ENCODE results near the gene ZFTA.
"Not testable (repeated sequence)": the region's sequence is repeated elsewhere in the genome, so short reads cannot be mapped to it uniquely, and the experiment has no call there.

The ZFTA gene

DNA sequence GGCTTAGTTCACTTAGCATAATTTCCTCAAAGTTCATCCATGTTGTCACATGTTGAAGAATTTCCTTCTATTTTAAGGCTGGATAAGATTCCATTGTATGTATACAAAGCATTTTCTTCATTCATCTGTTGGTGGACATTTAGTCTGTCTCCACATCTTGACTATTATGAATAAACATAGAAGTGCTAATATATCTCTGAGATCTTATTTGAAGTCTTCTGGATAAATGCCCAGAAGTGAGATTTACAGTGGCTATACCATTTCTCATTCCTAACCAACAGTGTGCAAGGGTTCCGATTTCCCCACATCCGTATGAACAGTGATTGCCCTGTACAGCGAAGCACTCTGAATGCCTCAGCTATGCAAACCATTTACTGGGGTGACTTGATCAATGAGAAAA lies 6.6 kb upstream of the ZFTA start:
- DNase-seq (ENCODE audit: low read depth): no peak

DNA sequence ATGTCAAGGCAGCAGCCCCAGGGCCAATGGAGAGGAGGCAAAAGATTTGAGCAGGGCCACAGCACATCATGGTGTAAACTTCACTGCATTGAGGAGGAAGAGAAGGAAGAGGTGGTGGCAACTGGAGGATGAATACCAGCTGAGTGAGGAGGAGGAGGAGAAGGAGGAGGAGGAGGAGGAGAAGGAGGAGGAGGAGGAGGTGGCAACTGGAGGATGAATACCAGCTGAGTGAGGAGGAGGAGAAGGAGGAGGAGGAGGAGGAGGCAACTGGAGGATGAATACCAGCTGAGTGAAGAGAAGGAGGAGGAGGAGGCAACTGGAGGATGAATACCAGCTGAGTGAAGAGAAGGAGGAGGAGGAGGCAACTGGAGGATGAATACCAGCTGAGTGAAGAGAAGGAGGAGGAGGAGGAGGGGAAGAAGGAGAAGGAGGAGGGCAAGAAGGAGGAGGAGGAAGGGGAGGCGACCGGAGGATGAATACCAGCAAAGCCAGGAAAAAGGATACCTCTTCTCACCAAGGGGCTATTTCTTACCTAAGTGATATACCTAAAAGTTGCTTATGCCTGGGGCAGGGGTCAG lies 3.3 kb upstream of the ZFTA start:
- not testable (repeated sequence) for DNase-seq (ENCODE audit: low read depth)

DNA sequence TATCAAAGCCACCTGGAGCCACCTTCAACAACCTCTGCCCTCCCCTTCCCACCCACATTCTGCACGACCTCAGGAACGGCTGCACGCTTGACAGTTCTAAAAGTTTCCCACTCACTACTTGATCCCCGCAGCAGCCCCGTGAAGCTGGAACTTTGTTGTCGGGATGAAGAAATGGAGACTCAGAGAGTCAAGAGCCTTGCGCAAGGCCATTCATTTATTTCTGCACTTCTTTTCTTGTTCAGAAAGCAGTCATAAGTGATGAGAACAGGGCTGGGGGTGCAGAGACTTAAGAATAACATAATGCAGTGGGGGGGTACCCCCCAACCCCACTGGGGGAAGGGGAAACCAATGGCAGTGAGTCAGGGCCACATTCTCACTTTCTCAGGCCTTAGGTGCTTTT lies 2.2 kb upstream of the ZFTA start:
- no peak for DNase-seq (ENCODE audit: low read depth)

DNA sequence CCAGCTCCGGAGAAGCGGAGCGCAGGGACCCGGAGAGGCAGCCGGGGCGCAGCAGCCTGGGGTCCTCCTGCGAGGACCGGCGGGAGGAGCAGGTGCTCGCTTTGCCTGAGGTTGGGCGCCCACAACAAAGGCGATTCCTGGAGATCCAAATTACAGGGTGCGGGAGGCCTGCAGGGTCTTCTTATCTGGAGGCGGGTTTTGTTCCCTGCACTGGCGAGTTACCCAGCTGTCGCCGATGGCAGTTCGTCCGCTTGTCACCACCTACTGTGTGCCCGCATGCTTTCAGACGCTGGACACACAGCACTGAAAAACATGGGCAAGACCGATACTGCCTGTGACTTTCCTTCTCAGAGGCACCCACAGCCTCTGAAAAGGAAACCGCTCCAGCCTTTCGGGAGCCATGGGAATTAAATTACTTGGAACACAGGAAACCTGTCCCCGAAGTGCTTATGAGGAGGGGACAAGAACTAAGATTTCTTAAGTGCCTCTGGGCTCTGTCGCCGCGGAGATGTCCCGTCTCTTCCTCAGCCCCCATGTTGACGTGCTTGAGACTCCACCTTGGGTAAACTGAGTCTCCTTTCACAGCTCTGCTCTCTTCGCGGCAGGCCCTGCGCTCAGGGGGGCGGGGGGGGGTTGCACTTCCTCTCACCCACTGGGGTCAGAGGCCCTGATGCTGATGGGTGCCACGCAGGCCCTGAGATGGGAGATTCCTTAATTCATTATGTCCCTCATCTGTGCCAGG lies 1.3 kb upstream of the ZFTA start:
- DNase-seq (ENCODE audit: low read depth): no peak

DNA sequence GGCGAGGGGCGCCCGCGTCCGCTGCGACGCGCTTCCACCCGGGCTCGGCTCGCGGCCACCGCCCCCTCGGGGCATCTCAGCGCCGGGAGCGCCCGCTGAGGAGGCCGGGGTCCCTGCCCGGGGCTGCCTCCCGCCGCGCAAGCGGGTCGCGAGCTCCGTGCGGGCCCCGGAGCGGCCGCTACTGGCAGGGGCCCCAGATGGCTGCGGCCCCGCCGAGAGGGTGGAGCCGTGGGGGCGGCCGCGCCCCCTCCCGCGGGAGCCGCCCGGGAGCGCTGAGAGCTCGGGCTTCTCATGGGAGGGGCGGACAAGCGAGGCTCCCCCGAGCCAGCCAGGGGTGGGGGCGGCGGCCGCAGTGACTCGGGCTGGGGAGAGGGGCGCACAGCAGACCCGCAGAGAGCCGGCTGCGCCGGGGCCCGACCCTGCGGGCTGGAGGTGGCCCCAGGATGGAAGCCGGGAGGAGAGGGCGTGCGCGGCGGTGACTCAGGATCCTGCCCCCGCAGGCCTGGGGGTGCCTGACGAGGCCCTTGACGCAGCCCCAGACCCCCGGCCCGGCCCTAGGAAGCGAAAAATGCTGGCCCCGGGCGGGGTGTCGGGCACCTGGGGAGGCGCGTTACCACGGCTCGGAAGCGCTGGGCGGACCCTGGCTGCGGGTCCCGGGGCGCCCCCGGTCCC lies 603 bp upstream of the ZFTA start:
- DNase-seq (ENCODE audit: low read depth): no peak

DNA sequence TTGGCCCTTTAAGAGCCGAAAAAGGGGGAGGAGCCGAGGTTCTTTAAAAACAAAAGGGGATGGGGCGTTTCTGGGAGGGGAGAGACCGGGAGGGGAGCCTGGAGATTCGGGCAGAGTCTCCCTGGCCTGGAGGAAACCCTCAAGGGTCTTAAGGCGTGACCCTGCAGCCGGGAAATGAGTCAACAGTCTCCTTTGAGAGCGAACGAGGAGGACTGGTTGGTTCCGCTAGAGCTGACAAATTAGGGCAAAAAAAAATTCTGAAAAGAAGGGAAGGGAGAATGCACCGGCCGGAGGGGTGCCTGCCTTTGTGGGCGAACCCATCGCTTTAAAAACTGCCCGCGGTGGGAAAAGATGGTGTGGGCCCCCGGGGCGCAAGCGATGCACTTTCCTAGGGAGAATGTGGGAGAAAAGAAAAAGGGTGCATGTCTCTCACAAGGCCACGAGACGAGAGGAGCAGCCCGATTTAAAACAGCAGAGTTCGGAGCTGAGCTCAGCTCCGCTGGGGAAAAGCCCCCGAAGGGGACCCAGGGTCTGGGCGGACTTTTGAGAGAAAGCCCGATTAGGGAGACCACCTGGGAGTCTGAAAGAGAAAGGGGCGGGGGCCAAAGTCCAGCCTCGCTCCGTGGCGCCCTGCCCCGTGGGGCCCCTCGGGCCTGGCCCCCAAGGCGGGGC lies 874 bp downstream of the ZFTA start:
- peak; percentile 78 for DNase-seq (ENCODE audit: low read depth)

DNA sequence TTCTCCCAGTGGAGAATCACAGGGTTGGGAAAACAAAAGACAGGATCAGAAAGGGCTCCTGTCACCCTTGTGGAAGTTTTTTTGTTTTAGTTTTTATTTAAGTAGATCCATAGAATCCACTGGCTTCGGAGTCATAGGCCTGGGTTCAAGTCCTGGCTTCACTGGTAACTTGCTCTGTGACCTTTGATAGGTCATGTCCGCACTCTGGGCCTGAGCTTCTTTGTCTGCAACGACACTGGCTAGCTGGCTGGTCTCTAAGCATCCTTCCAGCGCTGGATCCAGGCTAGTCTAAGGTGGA lies 1.4 kb downstream of the ZFTA start:
- no peak for DNase-seq (ENCODE audit: low read depth)

DNA sequence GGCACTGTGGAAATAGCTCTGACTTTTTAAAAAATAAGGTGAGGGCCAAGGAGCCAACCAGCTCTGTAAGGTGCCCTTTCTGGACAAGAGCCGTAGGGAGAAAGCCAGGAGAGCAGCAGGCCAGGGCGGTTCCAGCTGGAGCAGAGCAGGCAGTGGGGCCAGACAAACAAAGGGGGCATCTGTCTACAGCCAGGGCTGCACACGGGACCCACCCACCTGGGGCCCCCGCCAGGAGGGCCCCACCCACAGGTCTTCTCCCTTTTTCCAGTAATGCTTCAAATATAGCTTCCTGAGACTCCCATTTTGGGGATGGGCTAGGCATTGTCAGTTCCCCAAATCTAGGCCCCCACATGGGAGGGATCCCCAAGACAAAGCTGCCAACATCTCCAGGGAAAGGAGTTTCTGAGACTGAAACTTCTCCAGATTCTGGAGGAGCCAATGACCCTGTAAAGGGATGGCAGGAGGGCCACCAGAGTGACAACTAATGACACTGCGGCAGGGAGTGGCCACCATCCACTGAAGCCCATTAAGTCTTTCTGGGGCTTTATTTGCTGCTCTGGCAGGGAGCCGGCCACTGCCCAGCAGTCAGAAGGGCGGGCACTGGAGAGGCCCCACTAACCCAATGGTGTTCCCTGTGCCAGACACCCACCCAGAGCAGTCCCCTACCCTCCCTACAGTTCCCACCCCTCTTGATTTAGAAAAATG lies 1.9 kb downstream of the ZFTA start:
- no peak for DNase-seq (ENCODE audit: low read depth)

DNA sequence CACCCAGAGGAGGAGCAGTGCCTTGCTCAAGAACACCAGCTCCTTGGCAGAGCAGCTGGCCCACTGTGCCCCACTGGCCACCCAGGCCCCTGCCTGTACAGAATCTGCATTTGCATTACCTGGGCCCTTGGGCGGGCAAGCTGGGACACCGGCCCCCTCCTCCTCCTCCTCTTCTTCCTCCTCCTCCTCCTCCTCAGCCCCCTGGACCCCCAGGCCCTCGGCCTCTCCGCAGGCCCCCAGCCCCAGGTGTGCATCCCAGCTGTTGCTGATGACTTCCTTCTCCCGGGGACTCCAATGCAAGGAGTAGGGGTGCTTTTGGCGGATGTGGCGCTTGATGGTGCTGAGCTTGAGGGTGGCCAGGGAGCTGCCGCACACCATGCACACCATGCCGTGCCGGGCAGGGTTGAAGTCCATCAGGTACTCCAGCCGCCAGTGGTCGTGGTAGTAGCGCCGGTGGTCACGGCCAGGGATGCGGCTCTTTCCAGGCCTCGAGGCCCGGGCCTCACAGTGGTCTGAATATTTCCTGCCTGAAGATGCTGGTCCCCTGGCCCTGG lies 2.8 kb downstream of the ZFTA start:
- DNase-seq (ENCODE audit: low read depth): no peak

DNA sequence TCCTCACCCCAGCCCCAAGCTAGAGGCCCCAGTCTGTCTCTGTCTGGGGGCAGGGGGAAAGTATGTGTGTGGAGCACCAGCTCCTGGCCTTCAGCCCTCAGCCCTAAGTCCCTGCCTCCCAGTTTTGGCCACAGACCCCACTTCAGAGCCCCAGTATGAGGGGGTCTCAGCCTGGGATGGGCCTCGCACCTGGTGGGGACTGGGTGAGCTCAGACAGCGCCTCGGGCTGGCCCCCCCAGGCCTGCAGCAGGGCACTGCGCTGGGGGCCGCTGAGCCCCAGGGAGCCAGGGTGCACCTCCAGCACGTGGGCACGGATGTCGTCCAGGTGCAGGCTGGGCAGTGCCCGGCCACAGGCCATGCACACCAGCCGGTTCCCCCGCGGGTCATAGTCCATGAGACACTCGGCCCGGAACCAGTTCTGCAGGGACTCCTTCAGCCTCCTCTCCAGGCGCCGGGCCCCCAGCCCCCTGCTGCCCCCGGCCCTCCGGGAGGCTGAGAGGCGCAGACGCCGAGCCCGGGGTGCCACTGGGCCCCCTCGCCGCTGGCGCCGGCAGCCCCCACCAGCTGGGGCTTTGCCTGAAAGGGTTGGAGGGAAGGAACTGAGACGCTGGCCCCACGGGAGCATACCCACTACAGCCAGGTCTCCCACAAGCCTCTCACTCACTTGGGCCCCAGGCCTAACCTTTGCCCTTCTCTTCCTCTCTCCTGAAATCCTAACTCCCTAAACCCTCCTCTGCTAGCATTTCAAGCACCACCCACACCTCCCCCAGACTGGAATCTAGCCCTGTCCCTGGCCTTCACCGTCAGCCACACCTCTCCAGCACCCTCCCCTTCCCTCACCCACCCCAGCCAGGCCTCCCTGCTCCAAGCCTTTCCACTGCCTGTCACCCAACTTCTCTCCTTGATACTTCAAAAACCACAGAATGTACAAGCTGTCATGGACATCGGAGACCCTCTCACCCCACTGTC lies 3.6 kb downstream of the ZFTA start:
- no peak for DNase-seq (ENCODE audit: low read depth)

DNA sequence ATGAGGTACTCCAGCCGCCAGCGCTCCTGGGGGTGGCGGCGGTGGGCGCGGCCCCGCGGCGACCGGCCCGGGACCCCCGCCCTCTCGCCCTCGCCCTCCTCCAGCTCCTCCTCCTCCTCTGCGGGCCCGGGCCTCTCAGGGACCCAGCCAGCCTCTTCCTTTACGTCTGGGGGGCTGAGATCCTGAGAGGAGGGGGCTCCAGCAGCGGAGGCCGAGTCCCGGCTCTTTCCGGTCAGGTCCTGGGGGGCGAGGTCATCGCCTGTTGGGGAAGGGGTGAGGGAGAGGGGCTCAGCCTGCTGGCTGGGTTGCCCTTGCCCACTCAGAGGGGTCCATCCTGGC lies 4.3 kb downstream of the ZFTA start:
- no peak for DNase-seq (ENCODE audit: low read depth)

DNA sequence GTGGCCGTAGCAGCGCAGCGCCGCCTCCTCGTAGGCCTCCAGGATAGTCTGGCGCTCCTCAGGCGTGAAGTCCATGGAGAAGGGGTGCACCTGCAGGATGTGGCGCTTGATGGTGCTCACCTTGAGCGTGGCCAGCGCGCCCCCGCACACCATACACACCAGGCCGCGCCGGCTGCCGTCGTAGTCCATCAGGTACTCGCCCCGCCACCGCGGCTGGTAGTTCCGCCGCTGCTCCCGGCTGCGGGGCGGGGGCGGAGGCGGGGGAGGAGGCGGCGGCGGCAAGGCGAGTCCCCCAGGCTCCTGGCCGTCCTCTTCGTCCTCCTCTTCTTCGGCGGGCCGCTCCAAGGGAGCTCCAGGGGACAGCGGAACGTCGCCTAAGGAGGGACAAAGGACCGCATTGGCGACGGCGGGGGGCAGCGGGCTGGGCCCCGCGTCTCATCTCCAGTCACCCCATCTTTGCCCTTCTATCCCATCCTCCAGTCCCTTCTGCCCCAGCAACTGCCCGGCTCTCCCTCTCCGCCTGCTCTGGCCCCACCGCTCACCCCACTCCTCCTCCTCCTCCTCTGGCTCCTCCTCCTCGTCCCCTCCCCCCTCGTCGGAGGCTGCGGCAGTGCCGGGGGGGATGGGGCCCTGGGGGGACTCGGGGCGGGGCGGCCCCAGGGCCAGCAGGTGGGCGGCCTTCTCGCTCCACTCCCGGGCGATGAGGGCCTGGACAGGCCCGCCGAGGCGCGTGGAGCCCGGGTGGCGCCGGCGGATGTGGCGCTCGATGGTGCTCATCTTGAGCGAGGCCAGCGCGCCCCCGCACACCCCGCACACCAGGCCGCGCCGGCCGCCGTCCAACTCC lies 4.9 kb downstream of the ZFTA start:
- no peak for DNase-seq (ENCODE audit: low read depth)

DNA sequence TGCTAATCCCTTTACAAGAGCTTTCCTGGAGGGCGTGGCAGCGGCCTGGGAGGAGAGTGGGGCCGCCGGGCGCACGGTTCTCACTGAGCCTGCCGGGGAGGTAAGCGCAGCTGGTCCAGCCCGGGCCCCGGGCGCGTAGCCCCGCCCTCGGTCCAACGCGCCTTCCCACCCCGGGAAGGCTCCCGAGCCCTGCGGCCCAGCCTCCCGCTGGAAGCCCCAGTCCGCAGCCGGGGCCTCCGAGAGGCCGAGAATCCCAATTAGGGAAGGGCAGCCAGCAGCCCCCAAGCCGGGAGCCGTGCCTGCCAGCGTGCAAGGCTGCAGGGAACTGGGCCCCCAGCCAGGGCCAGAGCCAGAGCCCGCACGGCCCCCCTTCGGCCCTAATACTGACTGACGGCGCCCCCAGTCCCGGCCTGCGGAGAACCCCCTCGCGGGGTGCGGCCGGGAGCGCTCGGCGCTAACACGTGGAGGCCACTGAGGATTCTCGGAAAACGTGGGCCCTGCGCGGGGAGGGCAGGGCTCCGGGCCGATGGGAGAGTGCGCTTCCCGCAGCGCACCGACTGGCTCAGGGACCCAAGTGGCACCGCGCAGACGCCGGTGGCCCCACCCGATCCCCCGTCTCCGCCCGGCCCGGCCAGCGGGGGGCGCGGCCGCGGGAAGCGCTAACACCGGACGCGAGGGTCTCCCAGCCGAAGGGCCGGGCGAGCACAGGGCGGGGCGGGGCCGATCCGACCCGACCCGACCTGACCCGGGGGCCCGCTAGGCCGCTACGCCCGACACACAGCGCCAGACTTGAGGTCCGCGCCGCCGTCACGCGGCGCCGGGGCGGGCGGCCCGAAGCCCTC lies 5.7 kb downstream of the ZFTA start:
- DNase-seq (ENCODE audit: low read depth): no peak

DNA sequence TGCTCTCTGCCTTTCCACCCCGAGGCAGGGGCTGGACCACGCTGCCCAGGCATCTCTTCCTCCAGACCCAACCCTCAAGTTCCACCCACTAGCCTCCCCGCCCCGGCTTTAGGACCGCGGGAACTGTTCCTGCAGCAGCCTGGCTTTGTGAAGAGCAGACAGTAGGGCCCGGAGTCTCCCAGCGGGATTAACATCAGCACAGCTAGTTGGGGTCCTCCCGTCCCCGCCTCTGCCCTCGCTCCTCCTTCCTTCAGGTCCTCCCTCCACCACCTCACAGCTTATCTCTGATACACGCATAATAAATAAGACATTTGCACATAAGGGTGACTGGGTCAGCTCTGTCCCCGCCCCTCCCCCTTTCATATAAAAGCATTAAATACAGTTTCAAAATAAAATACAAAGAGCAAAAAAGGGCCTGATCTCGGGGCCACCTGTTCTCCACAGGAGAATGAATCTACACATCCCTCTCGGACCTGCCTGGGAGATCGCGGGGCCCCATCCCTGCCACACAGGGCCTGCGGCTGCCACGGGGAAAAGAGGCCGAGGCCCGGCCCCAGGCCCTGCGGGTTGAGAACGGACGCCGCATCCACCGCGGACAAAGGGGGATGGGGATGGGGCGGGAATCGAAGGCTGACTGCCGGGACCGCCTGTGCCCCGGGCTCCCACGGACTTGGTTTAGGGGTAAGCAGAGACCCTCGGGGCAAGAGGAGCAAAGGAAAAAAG lies 6.5 kb downstream of the ZFTA start:
- DNase-seq (ENCODE audit: low read depth): no peak

DNA sequence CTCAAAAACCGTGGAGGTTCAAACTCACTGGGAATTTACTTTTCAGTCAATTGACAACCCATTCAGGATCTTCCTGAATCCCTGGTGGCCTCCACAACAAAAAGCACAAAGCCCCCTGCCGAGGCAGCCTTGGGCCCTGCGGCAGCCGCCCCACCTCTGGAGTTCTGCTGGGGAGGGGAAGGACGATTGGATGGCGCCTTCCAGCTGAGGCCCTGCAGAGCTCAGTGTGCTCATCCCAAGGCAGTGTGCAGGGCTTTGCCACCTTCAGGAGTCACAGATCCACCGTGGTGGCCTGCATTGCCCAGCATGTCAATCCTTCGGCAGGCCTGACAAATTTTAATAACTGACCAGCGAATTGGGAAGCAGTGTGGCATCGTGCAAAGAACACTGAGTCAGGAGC lies 7.4 kb downstream of the ZFTA start:
- DNase-seq (ENCODE audit: low read depth): no peak

DNA sequence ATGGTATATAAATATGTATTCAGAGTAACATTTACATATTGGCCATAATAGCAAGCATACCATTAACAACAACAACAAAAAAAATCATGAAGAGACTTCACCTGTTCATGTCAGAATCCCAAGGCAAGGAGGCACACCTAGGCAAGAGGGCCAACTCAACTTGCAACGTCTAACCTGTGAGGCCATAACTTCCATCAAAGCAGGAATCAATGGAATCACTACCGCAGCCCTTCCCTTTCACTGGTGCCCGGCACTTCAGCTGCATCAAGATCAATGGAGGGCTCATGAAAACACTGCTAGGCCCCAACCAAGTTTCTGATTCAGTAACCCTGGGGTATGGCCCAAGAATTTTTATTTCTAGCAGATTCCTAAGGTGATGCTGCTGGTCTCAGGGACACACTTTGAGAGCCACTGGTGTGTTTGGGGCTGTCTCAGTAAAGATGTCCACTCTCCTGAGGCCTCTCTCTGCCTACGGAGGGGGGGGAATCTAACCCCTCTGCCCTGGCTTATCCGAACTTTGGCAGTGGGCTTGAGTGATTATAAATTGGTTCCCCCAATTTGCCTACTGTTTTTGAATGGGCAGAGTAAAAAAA lies 8.0 kb downstream of the ZFTA start:
- DNase-seq (ENCODE audit: low read depth): no peak

DNA sequence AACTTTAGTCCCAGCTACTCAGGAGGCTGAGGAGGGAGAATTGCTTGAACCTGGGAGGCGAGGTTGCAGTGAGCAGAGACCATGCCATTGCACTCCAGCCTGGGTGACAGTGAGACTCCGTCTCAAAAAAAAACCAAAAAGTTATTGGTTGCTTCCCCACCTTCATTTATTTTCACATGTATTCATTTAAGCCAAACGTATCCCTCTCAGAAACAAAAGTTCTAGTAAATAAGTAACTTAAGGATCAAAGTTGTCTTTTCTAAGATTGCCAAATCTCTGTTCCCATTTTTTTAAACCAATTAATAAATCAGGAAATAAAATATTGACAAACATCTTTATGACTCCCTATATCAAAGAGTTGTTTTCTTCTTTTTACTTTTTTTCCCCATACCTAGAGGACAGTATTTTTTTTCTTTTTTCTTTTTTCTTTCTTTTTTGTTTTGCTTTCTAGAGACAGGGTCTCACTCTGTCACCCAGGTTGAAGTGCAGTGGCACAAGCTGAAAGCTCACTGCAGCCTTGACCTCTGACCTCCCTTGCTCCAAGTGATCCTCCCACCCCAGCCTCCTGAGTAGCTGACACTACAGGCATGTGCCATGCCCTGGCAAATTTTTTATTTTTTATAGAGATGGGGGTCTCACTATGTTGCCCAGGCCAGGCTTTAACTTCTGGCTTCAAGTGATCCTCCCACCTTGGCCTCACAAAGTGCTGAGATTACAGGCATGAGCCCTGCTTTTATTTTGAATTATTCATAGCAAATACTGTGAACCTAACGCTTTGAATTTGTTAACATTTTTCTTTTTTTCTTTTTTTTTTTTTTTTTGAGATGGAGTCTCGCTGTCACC lies 11.4 kb downstream of the ZFTA start:
- DNase-seq (ENCODE audit: low read depth): no peak

All from fibroblast of the conjunctiva (primary cell).